HepG2 (cell line): ENCODE measurements around the gene C22orf31. TPM values are rescaled to one million over a fixed set of nuclear protein-coding genes. Genes with fewer than 3 reads are reported as not detected.

Experiments used
- ATAC-seq: fragments of 200-7000 bp; cut with Tn5 transposase; 3 replicates; pipeline ENCODE4 v1.9.1; 2020; ENCODE audit warnings: mild to moderate bottlenecking, moderate library complexity
- BruUV-seq: library from RNA; stranded (reverse); fragments of 400-500 nt; replicated peaks from 2 replicates; lab custom pipeline; 2021; lab: Mats Ljungman, UMichigan
- CTCF ChIA-PET: fragments of 300-600 bp; formaldehyde crosslinking; extraction: SDS; loops from one replicate; lab custom pipeline; 2021; ENCODE audit warnings: low total read pairs, inconsistent platforms, low intra/inter-chr PET ratio; lab: Yijun Ruan, JAX
- POLR2A ChIA-PET: fragments of 350-600 bp; sonication (Branson Sonifier 250); formaldehyde crosslinking; loops from one replicate; lab custom pipeline; 2020; ENCODE audit warnings: antibody characterized with exemption, inconsistent platforms; lab: Yijun Ruan, JAX
- DNase-seq: peaks from one replicate; pipeline ENCODE4 v3.0.0-alpha.2; 2015; ENCODE audit warnings: low spot score
- FAIRE-seq: peaks from 3 replicates; lab custom pipeline; 2011; peaks lifted over from hg19 to GRCh38; lab: Jason Lieb, UNC
- H2AFZ ChIP-seq: one replicate; pipeline ENCODE4 v1.6.1; 2011; ENCODE audit warnings: low read length, inconsistent platforms
- H3K27ac ChIP-seq: fragments of 300-600 bp; 3 replicates; pipeline ENCODE4 v1.8.0; 2011; ENCODE audit warnings: mixed run types, mild to moderate bottlenecking, mixed read lengths, low read length, inconsistent platforms; ENCODE audit not compliant: insufficient read depth; ENCODE audit errors: extremely low read length
- H3K27me3 ChIP-seq, 2 experiments: fragments of 200-600 bp in 1 of 2; 2 replicates in 1 of 2; 3 replicates in 1 of 2; pipeline versions ENCODE4 v1.6.0 to v1.8.0; 2011; ENCODE audit warnings: low read length in 2 of 2, mild to moderate bottlenecking in 2 of 2, moderate library complexity in 2 of 2, inconsistent platforms in 1 of 2; ENCODE audit not compliant: insufficient read depth in 2 of 2, control insufficient read depth in 1 of 2
- H3K36me3 ChIP-seq, 2 experiments: fragments of 200-600 bp in 1 of 2; replicated peaks in 1 of 2; 2 replicates in 1 of 2; 3 replicates in 1 of 2; pipeline versions ENCODE4 v1.5.1 to v1.8.0; 2011; ENCODE audit warnings: low read length in 2 of 2, inconsistent platforms in 1 of 2; ENCODE audit not compliant: insufficient read depth in 2 of 2, control insufficient read depth in 1 of 2
- H3K4me1 ChIP-seq: 2 replicates; pipeline ENCODE4 v1.5.1; 2012; ENCODE audit warnings: low read length, inconsistent platforms; ENCODE audit not compliant: insufficient read depth
- H3K4me2 ChIP-seq: 2 replicates; pipeline ENCODE4 v1.6.0; 2011; ENCODE audit warnings: low read depth, low read length, inconsistent platforms
- H3K4me3 ChIP-seq, 3 experiments: fragments of 200-600 bp in 1 of 3; sonication (generic), shearing (Covaris generic) in 1 of 3; replicated peaks in 1 of 3; 2 replicates each; pipeline ENCODE4 v1.5.1; 2011 to 2016; ENCODE audit warnings: low read length in 3 of 3, inconsistent platforms in 2 of 3, low read depth in 2 of 3, mild to moderate bottlenecking in 2 of 3, control low read depth in 1 of 3, mixed read lengths in 1 of 3; ENCODE audit not compliant: insufficient read depth in 1 of 3
- H3K79me2 ChIP-seq: one replicate; pipeline ENCODE4 v1.6.1; 2011; ENCODE audit warnings: low read length, inconsistent platforms; ENCODE audit not compliant: insufficient read depth
- H3K9ac ChIP-seq: 2 replicates; pipeline ENCODE4 v1.6.0; 2011; ENCODE audit warnings: mild to moderate bottlenecking, low read depth, low read length, inconsistent platforms; ENCODE audit not compliant: insufficient read depth
- H3K9me3 ChIP-seq: 2 replicates; pipeline ENCODE4 v1.5.1; 2012; ENCODE audit warnings: mild to moderate bottlenecking, low read length
- H4K20me1 ChIP-seq: 2 replicates; pipeline ENCODE4 v1.6.0; 2011; ENCODE audit warnings: inconsistent platforms, mild to moderate bottlenecking, low read length, moderate library complexity; ENCODE audit not compliant: insufficient read depth
- HOXA3 ChIP-seq: sonication (generic); formaldehyde crosslinking; IDR thresholded peaks from 2 replicates; pipeline ENCODE4 v1.5.0; 2020; ENCODE audit warnings: missing genetic modification reagents
- ISL2 ChIP-seq: sonication (generic); formaldehyde crosslinking; IDR thresholded peaks from 2 replicates; pipeline ENCODE4 v1.5.0; 2020; ENCODE audit warnings: missing genetic modification reagents
- MXD1 ChIP-seq: sonication (generic); formaldehyde crosslinking; IDR thresholded peaks from 2 replicates; pipeline ENCODE4 v1.4.0; 2020; ENCODE audit warnings: mild to moderate bottlenecking, missing genetic modification reagents
- PAXIP1 ChIP-seq: sonication (generic); formaldehyde crosslinking; conservative IDR thresholded peaks from 2 replicates; pipeline ENCODE4 v1.4.0; 2020; ENCODE audit warnings: mild to moderate bottlenecking, missing genetic modification reagents, moderate library complexity
- STAT5B ChIP-seq: sonication (generic); formaldehyde crosslinking; IDR thresholded peaks from 2 replicates; pipeline ENCODE4 v1.4.0; 2020; ENCODE audit warnings: missing genetic modification reagents
- TCF7 ChIP-seq: sonication (generic); IDR thresholded peaks from 2 replicates; pipeline ENCODE4 v1.6.1; 2016; ENCODE audit warnings: antibody characterized with exemption, low read depth
- ZNF160 ChIP-seq: sonication (generic); formaldehyde crosslinking; IDR thresholded peaks from 2 replicates; pipeline ENCODE4 v1.8.0; 2022; ENCODE audit warnings: mild to moderate bottlenecking, inconsistent platforms, missing genetic modification reagents
- ZNF205 ChIP-seq: IDR thresholded peaks from 2 replicates; pipeline ENCODE4 v1.6.1; 2018; ENCODE audit warnings: missing biosample characterization, missing genetic modification reagents
- ZNF296 ChIP-seq: sonication (generic); formaldehyde crosslinking; conservative IDR thresholded peaks from 2 replicates; pipeline ENCODE4 v1.5.0; 2020; ENCODE audit warnings: mild to moderate bottlenecking, missing genetic modification reagents
- ZNF44 ChIP-seq: sonication (generic); formaldehyde crosslinking; IDR thresholded peaks from 2 replicates; pipeline ENCODE4 v1.5.1; 2020; ENCODE audit warnings: mild to moderate bottlenecking, missing genetic modification reagents
- WGBS: methylation state at CpG from one replicate; pipeline ENCODE4 v1.1.6; 2017; ENCODE audit warnings: low lambda C conversion rate; 5-methylcytosine and 5-hydroxymethylcytosine counted together
- in situ Hi-C: cut with HindIII; loops from 2 replicates; pipeline ENCODE4 v1.10.0; 2017; ENCODE audit warnings: low pct_unique_long_range_greater_than_20kb; ENCODE audit not compliant: extremely low pct_ligation_motif_present
- intact Hi-C: fragments of 100-400 bp; cut with micrococcal nuclease; formaldehyde crosslinking; loops from one replicate; pipeline ENCODE4 v1.10.0; 2022; ENCODE audit not compliant: unreplicated experiment
- polyA plus RNA-seq, 8 experiments: library from polyadenylated mRNA; depleted of rRNA in 3 of 8; stranded (reverse) in 7 of 8; unstranded in 1 of 8; fragments of >200 nt; fragmentation: Illumina TruSeq in 4 of 8; extraction: Trizol in 4 of 8; gene quantifications; 2 replicates each; pipeline versions ENCODE4 v1.2.1 to v1.2.3, GENCODE V29; 2011 to 2016; ENCODE audit warnings: low read depth in 4 of 8, missing spikeins in 1 of 8, mixed read lengths in 1 of 8; ENCODE audit not compliant: insufficient read depth in 1 of 8
- total RNA-seq, 5 experiments: library from RNA; depleted of rRNA; stranded (reverse); fragments of >200 nt; fragmentation: Illumina TruSeq; extraction: Trizol; gene quantifications; 2 replicates each; pipeline ENCODE4 v1.2.3, GENCODE V29; 2016; ENCODE audit warnings: low read depth in 1 of 5
- TF ChIP-seq, protein P1 (sequence below): sonication (generic); formaldehyde crosslinking; IDR thresholded peaks from 2 replicates; pipeline ENCODE4 v1.5.1; 2020; ENCODE audit warnings: mild to moderate bottlenecking, missing genetic modification reagents, moderate library complexity
- TF ChIP-seq, protein P2 (sequence below): IDR thresholded peaks from 2 replicates; pipeline ENCODE4 v1.4.0; 2020; ENCODE audit warnings: mild to moderate bottlenecking, missing genetic modification reagents

Gene C22orf31
- total and polyA plus RNA-seq, 2 of the 13 experiments (the other 11 are each of a cell fraction or from before 2014, with no cell fraction given): not detected

GRCh38 chr22:29023172-29023796 lies 38.3 kb downstream of the C22orf31 start:
- peaks cover 87% of the 10 kb centered on the region for H3K4me1 ChIP-seq
- no peaks in the 10 kb centered on the region; the same call in 1 of the 2 replicates for H4K20me1 ChIP-seq
- in situ Hi-C loops (no loop called here), intact Hi-C loops (no loop called here)
- no peaks in the 10 kb centered on the region for H3K27me3 ChIP-seq
- peaks cover 13 to 52% of the 10 kb centered on the region in 2 experiments for H3K36me3 ChIP-seq
- POLR2A ChIA-PET: interaction anchor here (1.5 to 2.5 kb wide), 3 partner anchors 8 to 18 kb away, joined by 5 to 25 read pairs (median 20); no protein-coding TSS in a partner anchor
- CTCF ChIA-PET: no interaction called here
- H3K79me2 ChIP-seq: peaks cover 80% of the 10 kb centered on the region
- ATAC-seq (no peak), DNase-seq (no peak), FAIRE-seq (no peak)
- H3K9ac ChIP-seq: peak overlapping the region; percentile 19; the same call in 1 of the 2 replicates
- no TSS peak for BruUV-seq
- H3K9me3 ChIP-seq: no peaks in the 10 kb centered on the region
- peak overlapping the region; percentile 69 for H3K27ac ChIP-seq
- H3K4me3 ChIP-seq: no peak overlapping the region
- peak overlapping the region; percentile 29 for H3K4me2 ChIP-seq
- 17% methylated on average over 1 of the region's 3 CpGs for WGBS
- no peak overlapping the region for H2AFZ ChIP-seq
- TF ChIP-seq ZNF205 (CRISPR knock-in tag) (no peak), ISL2 (no peak), HOXA3 (peak; percentile 29; the same call in 1 of the 2 replicates), TCF7 (peak; percentile 31), MXD1 (CRISPR knock-in tag) (no peak), STAT5B (CRISPR knock-in tag) (no peak), ZNF160 (no peak), ZNF44 (CRISPR knock-in tag) (no peak), ZNF296 (CRISPR knock-in tag) (no peak), PAXIP1 (CRISPR knock-in tag) (peak; percentile 42; the same call in 1 of the 2 replicates)
- TF ChIP-seq, protein P1, sequence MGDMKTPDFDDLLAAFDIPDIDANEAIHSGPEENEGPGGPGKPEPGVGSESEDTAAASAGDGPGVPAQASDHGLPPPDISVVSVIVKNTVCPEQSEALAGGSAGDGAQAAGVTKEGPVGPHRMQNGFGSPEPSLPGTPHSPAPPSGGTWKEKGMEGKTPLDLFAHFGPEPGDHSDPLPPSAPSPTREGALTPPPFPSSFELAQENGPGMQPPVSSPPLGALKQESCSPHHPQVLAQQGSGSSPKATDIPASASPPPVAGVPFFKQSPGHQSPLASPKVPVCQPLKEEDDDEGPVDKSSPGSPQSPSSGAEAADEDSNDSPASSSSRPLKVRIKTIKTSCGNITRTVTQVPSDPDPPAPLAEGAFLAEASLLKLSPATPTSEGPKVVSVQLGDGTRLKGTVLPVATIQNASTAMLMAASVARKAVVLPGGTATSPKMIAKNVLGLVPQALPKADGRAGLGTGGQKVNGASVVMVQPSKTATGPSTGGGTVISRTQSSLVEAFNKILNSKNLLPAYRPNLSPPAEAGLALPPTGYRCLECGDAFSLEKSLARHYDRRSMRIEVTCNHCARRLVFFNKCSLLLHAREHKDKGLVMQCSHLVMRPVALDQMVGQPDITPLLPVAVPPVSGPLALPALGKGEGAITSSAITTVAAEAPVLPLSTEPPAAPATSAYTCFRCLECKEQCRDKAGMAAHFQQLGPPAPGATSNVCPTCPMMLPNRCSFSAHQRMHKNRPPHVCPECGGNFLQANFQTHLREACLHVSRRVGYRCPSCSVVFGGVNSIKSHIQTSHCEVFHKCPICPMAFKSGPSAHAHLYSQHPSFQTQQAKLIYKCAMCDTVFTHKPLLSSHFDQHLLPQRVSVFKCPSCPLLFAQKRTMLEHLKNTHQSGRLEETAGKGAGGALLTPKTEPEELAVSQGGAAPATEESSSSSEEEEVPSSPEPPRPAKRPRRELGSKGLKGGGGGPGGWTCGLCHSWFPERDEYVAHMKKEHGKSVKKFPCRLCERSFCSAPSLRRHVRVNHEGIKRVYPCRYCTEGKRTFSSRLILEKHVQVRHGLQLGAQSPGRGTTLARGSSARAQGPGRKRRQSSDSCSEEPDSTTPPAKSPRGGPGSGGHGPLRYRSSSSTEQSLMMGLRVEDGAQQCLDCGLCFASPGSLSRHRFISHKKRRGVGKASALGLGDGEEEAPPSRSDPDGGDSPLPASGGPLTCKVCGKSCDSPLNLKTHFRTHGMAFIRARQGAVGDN (CRISPR knock-in tag): peak; percentile 36; the same call in 1 of the 2 replicates
- TF ChIP-seq, protein P2, sequence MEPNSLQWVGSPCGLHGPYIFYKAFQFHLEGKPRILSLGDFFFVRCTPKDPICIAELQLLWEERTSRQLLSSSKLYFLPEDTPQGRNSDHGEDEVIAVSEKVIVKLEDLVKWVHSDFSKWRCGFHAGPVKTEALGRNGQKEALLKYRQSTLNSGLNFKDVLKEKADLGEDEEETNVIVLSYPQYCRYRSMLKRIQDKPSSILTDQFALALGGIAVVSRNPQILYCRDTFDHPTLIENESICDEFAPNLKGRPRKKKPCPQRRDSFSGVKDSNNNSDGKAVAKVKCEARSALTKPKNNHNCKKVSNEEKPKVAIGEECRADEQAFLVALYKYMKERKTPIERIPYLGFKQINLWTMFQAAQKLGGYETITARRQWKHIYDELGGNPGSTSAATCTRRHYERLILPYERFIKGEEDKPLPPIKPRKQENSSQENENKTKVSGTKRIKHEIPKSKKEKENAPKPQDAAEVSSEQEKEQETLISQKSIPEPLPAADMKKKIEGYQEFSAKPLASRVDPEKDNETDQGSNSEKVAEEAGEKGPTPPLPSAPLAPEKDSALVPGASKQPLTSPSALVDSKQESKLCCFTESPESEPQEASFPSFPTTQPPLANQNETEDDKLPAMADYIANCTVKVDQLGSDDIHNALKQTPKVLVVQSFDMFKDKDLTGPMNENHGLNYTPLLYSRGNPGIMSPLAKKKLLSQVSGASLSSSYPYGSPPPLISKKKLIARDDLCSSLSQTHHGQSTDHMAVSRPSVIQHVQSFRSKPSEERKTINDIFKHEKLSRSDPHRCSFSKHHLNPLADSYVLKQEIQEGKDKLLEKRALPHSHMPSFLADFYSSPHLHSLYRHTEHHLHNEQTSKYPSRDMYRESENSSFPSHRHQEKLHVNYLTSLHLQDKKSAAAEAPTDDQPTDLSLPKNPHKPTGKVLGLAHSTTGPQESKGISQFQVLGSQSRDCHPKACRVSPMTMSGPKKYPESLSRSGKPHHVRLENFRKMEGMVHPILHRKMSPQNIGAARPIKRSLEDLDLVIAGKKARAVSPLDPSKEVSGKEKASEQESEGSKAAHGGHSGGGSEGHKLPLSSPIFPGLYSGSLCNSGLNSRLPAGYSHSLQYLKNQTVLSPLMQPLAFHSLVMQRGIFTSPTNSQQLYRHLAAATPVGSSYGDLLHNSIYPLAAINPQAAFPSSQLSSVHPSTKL (CRISPR knock-in tag): peak; percentile 26; the same call in 1 of the 2 replicates
